SK-N-MC (cell line): ENCODE results near the gene C22orf31.

Experiments used
- DNase-seq: peaks from one replicate; pipeline ENCODE4 v3.0.0-alpha.2; 2011; ENCODE audit warnings: low read depth, low spot score
- H3K27ac ChIP-seq: fragments of 200-600 bp; sonication (generic); 2 replicates; pipeline ENCODE4 v1.5.1; 2016; ENCODE audit warnings: mixed run types
- H3K36me3 ChIP-seq: fragments of 200-600 bp; sonication (generic); 2 replicates; pipeline ENCODE4 v1.6.1; 2017; ENCODE audit warnings: antibody characterized with exemption, low read length, mixed read lengths; ENCODE audit not compliant: insufficient read depth
- H3K4me3 ChIP-seq: fragments of 200-600 bp; sonication (generic); 2 replicates; pipeline ENCODE4 v1.5.1; 2016
- H3K9ac ChIP-seq: fragments of 200-600 bp; sonication (generic); 2 replicates; pipeline ENCODE4 v1.8.0; 2017; ENCODE audit warnings: mixed run types, mixed read lengths; ENCODE audit not compliant: insufficient read length
- H3K9me3 ChIP-seq: fragments of 200-600 bp; sonication (generic); 2 replicates; pipeline ENCODE4 v1.6.1; 2017; ENCODE audit warnings: low read depth, mild to moderate bottlenecking, antibody characterized with exemption, low read length, moderate library complexity, mixed read lengths
- EZH2 ChIP-seq: fragments of 200-600 bp; sonication (generic); IDR thresholded peaks from one replicate; pipeline ENCODE4 v1.6.1; 2017; ENCODE audit warnings: antibody characterized with exemption
- FOXP2 ChIP-seq: optimal IDR thresholded peaks from 2 replicates; pipeline ENCODE3; 2011; ENCODE audit warnings: mild to moderate bottlenecking, moderate library complexity; ENCODE audit not compliant: insufficient read depth; ENCODE audit errors: extremely low read length, control extremely low read depth
- POLR2AphosphoS5 ChIP-seq: IDR thresholded peaks from 2 replicates; pipeline ENCODE4 v1.6.1; 2012; ENCODE audit warnings: mild to moderate bottlenecking, low read depth, low read length, borderline replicate concordance

C22orf31 gene

DNA sequence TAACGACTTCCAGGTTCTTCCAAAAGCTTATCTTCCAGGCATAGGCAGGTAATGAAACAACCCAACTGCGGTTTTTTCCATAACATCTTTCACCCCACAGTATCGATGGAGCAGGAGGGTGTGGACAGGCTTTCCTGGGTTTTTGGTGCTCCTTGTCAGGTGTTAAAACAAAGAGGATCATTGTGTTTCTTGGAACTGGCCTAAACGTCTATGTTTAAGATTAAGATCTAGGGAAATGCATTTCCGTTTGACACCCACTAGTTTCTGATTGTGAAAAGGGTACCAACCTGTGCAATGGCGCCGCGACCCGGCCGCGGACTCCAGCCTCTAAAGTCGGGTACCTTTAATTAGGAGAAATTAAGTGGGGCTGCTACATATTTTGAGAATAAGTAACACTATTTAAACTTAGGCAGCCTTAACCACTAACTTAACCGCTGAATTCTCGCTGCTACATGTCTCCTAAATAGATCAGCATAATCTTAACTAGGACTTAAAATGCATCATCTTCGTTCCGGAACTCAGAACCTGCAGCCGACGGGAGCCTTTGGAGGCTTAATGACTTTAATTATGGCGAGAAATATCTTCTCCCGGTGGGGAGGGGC lies 31.5 kb downstream of the C22orf31 start:
- DNase-seq = no peak
- Histone ChIP-seq H3K27ac (no peak overlapping the region), H3K9ac (no peak overlapping the region), H3K36me3 (no peaks in the 10 kb centered on the region), H3K4me3 (no peak overlapping the region), H3K9me3 (no peaks in the 10 kb centered on the region)
- TF ChIP-seq EZH2 = no peak
- no peak for TF ChIP-seq FOXP2
- no peak for TF ChIP-seq POLR2AphosphoS5

DNA sequence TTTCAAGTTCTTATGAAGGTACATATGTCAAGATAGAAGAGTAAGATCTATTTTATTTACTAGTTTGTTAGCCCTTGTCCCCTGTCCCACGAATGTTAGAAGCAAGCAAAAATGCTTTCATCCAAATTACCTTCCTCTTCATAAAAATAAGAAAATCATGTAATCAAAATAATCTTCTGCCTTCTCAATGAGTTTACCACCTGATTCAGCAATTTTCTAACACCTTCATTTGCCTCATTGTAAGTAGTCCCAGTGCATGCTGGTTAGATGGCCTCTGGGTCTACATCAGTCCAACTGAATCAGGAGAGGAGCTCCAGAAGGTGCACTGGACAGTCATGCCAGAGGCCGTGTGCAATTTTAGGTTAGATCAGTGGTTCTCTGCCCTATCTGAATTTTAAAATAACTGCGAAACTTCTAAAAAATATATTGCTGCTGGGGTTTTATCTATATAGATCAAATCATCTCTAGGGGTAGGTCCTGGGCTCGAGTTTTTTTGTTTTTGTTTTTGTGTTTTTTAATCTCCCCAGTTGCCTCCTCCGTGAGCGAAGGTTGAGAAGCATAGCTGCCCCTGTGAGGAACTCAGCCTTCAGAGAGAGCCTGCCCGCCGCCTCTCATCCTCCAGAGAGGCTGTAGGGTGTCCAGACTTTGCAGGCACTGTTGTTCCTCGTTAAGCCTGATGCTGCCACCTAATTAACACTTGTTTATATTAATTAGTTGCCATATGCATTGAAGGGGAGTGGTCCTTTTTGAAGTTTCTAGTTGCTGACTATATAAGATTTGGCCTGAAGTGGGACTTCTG lies 32.2 kb downstream of the C22orf31 start:
- Histone ChIP-seq H3K36me3 (no peaks in the 10 kb centered on the region), H3K27ac (no peak overlapping the region), H3K9me3 (no peaks in the 10 kb centered on the region), H3K4me3 (no peak overlapping the region), H3K9ac (no peak overlapping the region)
- no peak for DNase-seq
- no peak for TF ChIP-seq EZH2
- TF ChIP-seq POLR2AphosphoS5 = no peak
- no peak for TF ChIP-seq FOXP2

DNA sequence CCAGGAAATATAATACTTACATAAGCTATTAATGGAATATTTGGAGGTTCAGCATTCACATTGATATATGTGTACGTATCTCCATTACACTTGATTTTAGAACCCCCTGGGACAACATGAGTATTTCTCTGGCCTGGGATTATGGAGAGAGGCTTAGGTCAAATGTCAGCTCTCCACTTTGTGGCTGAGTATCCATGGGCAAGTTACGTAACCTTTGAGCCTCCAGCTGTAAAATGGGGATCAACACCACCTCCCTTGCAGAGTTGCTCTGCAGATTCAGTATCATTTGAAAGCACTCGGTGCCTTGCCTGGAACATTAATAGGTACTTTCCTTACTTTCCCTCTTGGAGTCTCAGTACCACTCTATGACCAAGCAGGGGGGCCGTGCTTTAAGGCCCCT lies 33.2 kb downstream of the C22orf31 start:
- H3K4me3 ChIP-seq = no peak overlapping the region
- H3K9ac ChIP-seq = no peak overlapping the region
- TF ChIP-seq POLR2AphosphoS5 (no peak), FOXP2 (no peak), EZH2 (no peak)
- no peaks in the 10 kb centered on the region for H3K9me3 ChIP-seq
- no peak for DNase-seq
- H3K27ac ChIP-seq = no peak overlapping the region
- no peaks in the 10 kb centered on the region for H3K36me3 ChIP-seq

DNA sequence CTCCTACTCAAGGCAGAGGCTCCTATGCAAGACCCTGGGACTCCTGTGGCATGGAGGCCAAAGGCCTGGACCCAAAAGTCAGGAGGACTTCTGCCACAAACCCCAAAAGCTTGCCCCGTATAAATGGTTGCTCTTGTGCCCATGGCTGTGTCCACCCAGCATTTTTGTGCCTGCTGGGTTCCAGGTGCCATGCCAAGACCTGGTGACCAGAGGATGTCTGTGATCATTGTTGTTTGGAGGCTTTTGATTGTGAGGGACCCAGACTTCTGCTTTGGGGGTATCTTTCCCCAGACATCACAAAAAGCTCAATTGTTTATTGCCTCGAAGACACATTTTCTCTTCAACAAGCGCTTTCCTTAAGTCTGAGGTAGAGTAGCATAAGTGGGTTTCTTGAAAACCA lies 35.1 kb downstream of the C22orf31 start:
- H3K27ac ChIP-seq = no peak overlapping the region
- TF ChIP-seq POLR2AphosphoS5 = no peak
- no peak for TF ChIP-seq FOXP2
- TF ChIP-seq EZH2 = no peak
- H3K9me3 ChIP-seq = no peaks in the 10 kb centered on the region
- no peak overlapping the region for H3K4me3 ChIP-seq
- H3K36me3 ChIP-seq = no peaks in the 10 kb centered on the region
- DNase-seq = no peak
- no peak overlapping the region for H3K9ac ChIP-seq

DNA sequence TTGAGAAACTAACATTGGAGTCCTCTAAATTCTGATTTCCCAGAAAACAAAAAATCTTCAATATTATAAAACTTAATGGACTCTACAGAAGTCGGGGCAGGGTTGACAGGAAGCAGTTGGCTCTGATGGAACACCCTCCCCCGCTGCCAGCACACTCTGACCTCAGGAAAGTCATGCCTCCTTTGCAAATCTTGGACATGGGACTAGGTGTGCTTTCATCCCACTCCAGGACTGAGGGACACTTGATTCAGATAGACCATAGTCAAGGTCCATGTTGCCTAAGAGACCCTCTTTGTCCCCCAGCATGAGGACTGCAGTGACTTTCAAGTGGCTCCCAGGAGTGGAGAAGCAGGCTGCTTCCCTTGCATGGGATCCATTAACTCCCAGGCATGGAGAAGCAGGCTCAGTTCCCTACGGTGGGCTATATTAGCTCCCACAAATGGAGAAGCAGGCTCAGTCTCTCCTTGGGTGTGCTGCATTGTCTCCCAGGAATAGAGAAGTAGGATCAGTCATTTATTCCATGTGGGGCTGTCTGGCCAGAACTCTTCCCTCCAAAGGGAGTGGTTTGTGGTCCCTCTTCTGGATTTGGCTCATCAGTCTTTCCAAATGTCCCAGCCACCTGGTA lies 38.3 kb downstream of the C22orf31 start:
- H3K9ac ChIP-seq = no peak overlapping the region
- H3K9me3 ChIP-seq = no peaks in the 10 kb centered on the region
- TF ChIP-seq POLR2AphosphoS5 (no peak), EZH2 (no peak), FOXP2 (no peak)
- no peaks in the 10 kb centered on the region for H3K36me3 ChIP-seq
- no peak for DNase-seq
- H3K4me3 ChIP-seq = no peak overlapping the region
- H3K27ac ChIP-seq = no peak overlapping the region

DNA sequence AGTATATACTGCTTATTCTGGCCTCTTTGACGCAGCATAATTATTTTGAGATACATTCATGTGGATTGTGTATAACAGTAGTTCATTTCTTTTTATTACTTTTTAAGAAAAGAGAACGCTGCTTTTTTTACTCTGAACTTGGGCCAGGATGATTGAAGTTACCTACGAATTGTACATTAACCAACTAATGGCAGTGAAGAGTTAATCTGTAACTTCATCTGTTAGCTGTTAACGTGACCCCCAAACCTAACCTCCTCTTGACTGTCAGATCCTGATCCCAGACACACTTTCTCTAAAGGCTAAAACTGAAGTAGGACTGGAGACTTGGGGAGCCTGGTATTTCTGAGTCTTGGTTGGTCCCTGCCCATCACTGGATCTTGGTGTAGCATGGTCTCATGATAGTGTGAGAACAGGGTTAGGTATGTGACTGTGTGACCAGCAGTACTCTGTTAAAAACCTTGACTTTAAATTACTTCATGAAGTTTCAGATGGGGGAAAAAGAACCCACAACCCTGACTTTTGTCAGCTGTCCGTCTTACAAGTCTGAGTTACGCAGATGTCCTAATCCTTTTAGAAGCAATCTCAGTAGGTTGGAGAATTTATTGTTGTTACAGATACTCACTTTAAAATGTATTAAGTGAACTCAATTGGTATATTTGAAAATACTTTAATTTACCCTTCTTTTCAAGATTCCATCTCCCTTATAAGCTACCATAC lies 39.4 kb downstream of the C22orf31 start:
- TF ChIP-seq POLR2AphosphoS5 (no peak), EZH2 (no peak), FOXP2 (no peak)

DNA sequence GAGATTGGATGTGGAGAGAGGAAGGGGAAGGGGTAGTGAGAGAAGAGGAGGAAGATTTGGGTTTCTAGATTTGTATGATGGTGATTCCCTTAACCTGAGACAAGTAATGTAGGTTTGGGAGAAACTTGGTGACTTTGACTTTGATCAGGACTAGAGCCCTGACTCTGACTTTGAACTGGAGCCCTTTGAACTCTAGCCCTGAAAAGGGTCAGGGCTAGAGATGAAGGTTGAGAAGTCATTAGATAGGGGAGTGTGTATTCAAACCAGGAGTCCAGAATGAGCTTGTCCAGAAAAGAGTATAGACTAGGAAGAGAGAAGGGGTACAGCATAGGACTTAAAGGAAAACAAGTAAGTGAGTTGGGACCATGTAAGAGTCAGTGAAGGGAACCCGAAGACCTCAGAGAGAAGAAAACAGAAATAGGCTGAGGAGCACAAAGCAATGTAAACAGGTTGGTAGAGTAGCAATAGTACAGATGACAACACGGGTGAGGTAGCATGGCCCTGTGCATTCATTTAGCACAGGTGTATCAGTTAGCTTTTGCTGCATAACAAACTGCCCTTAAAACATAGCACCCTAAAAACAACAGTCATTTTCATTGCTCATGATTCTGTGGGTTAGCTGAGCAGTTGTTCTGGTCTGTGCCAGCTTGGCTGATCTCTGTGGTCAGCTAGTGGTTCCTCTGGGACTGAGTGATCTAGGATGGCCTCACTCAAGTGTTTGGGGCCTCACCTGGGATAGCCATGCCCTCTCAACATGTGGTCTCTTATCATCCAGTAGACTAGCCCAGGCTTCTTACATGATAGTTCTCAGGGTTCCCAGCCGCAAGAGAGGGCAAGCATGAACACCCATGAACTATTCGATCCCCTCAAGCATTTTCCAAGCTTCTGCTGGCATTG lies 43.1 kb downstream of the C22orf31 start:
- H3K4me3 ChIP-seq = no peak overlapping the region
- no peaks in the 10 kb centered on the region for H3K36me3 ChIP-seq
- H3K9me3 ChIP-seq = no peaks in the 10 kb centered on the region
- H3K27ac ChIP-seq = no peak overlapping the region
- no peak overlapping the region for H3K9ac ChIP-seq
- no peak for DNase-seq
- TF ChIP-seq POLR2AphosphoS5 = no peak
- no peak for TF ChIP-seq EZH2
- no peak for TF ChIP-seq FOXP2

More for the DNA sequence above, 39.4 kb downstream of the C22orf31 start:
- Histone ChIP-seq H3K9ac (no peak overlapping the region), H3K9me3 (no peaks in the 10 kb centered on the region), H3K4me3 (no peak overlapping the region), H3K27ac (no peak overlapping the region), H3K36me3 (no peaks in the 10 kb centered on the region)
- DNase-seq = no peak

DNA sequence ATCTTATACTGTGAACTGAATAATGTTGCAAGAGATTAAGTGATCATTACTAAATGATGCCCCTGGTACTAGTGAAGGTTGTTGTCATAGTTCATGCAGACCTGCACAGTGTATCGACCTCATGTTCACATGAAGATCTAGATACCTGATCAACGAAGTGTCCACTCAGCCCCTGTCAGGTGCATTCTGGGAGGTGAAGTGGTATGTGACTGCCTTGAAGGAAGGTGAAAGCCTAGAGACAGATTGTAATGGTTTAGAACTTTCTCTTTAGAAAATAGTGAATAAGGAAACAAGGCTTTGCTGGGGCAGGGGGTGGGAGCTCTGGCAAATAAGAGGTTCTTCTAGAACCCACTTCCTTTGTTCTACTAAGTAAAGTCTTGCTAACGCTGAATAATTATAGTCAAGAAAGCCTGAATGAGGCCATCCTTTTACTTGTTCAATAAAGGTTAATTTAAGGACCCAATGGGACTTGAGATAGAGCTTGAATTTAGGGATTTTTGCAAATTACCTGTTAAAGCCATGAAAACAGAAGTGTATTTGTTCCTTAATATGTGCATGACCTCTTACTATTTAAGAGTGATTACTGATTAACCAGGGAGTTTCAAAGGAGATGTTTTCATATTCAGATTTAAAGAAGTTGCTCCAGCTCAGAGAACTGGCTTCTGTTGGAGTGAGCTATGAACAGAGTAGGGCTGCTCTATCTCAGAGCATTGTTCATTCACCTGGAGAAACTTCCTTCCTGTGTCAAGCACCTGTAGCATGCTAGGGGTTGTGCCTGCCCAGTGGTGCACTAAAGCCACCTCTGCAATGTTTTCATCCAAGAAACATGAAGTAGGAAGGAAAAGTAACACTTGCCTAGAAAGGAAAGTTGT lies 45.3 kb downstream of the C22orf31 start:
- TF ChIP-seq POLR2AphosphoS5 (no peak), FOXP2 (no peak), EZH2 (no peak)
- no peak overlapping the region for H3K9ac ChIP-seq
- DNase-seq = no peak
- no peak overlapping the region for H3K27ac ChIP-seq
- H3K9me3 ChIP-seq = no peaks in the 10 kb centered on the region
- H3K4me3 ChIP-seq = no peak overlapping the region
- H3K36me3 ChIP-seq = no peaks in the 10 kb centered on the region; the same call in 1 of the 2 replicates
